Measurements from ENCODE around the gene AREL1. TPM values are rescaled to one million over a fixed set of nuclear protein-coding genes. Genes with fewer than 3 reads are reported as not detected.
A peak's percentile ranks its signal among the peaks of the same experiment; 100 is the strongest.

AREL1 gene
- total and polyA plus RNA-seq, 2 donors from 2014 or later = 13.5 to 42.3 TPM

DNA sequence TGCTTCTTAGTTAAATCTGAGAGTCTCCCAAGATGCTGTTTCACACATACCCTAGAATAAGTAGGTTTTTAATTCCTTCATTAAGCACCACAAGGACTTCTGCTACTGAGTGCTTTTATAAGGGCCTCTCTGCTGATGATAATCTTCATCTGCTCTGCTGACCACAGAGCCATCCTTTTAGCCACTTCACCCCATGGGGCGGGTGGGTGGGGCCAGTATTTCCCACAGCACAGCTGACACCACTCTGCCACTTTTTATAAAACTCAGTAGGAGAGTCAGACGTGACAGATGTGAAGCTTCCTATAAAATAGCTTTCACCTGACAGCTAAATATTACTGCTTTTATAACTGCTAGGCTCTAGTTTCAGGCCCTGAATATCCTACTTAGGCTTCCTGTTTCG lies 20.3 kb upstream of the AREL1 start:
- TF ChIP-seq, protein P1, sequence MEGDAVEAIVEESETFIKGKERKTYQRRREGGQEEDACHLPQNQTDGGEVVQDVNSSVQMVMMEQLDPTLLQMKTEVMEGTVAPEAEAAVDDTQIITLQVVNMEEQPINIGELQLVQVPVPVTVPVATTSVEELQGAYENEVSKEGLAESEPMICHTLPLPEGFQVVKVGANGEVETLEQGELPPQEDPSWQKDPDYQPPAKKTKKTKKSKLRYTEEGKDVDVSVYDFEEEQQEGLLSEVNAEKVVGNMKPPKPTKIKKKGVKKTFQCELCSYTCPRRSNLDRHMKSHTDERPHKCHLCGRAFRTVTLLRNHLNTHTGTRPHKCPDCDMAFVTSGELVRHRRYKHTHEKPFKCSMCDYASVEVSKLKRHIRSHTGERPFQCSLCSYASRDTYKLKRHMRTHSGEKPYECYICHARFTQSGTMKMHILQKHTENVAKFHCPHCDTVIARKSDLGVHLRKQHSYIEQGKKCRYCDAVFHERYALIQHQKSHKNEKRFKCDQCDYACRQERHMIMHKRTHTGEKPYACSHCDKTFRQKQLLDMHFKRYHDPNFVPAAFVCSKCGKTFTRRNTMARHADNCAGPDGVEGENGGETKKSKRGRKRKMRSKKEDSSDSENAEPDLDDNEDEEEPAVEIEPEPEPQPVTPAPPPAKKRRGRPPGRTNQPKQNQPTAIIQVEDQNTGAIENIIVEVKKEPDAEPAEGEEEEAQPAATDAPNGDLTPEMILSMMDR (IDR thresholded peaks at IDR 0.05; ENCODE audit: borderline replicate concordance, extremely low read depth, insufficient read depth) = no peak
- Histone ChIP-seq H3K27ac (ENCODE audit: low read depth in 2 of 2, low read length in 2 of 2) (no peak overlapping the region), H3K4me3 (ENCODE audit: low read length in 3 of 3) (no peak overlapping the region), H3K9me3 (ENCODE audit: control insufficient read depth in 2 of 3, insufficient read depth in 1 of 3, low read length in 3 of 3) (no peaks in the 10 kb centered on the region), H3K4me1 (ENCODE audit: control insufficient read depth in 2 of 3, insufficient read depth in 2 of 3, low read depth in 1 of 3, low read length in 3 of 3) (peaks cover 0 to 4% (median 0%) of the 10 kb centered on the region in 3 donors), H3K36me3 (ENCODE audit: control insufficient read depth in 2 of 3, insufficient read depth in 3 of 3, low read length in 3 of 3) (peaks cover 0 to 7% (median 5%) of the 10 kb centered on the region in 3 donors), H3K9ac (ENCODE audit: low read length in 3 of 3) (no peak overlapping the region), H3K27me3 (ENCODE audit: control insufficient read depth, insufficient read depth, low read length) (no peaks in the 10 kb centered on the region)
- no peak for DNase-seq
- intact Hi-C loops (cut with DNase I) = no loop called here
- FAIRE-seq = no peak

DNA sequence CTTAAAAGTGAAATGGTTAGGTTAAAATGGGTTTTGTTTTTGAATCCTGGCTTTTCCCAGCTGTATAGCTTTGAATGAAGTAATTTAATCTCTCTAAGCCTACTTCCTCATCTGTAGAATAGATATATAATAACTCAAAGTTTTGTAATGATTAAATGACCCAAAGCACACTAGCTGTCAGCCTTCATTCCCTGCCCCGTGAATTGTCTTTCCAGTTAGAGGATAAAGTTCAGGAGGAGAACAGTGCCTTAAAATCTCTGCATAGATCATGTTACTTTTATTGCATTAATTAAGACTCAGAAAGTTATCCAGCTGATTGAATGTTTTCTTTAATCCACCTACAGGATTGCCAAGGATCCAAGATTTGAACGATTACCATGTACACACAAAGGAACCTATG lies 19.5 kb upstream of the AREL1 start:
- intact Hi-C loops (cut with DNase I) = no loop called here
- TF ChIP-seq, protein P1 (IDR thresholded peaks at IDR 0.05; ENCODE audit: borderline replicate concordance, extremely low read depth, insufficient read depth) = no peak
- no peak for FAIRE-seq
- Histone ChIP-seq H3K4me3 (ENCODE audit: low read length in 3 of 3) (peak overlapping the region in 1 of 3 donors; percentile 8), H3K4me1 (ENCODE audit: control insufficient read depth in 2 of 3, insufficient read depth in 2 of 3, low read depth in 1 of 3, low read length in 3 of 3) (peaks cover 0 to 4% (median 0%) of the 10 kb centered on the region in 3 donors), H3K9me3 (ENCODE audit: control insufficient read depth in 2 of 3, insufficient read depth in 1 of 3, low read length in 3 of 3) (no peaks in the 10 kb centered on the region), H3K9ac (ENCODE audit: low read length in 3 of 3) (no peak overlapping the region), H3K27ac (ENCODE audit: low read depth in 2 of 2, low read length in 2 of 2) (no peak overlapping the region), H3K36me3 (ENCODE audit: control insufficient read depth in 2 of 3, insufficient read depth in 3 of 3, low read length in 3 of 3) (peaks cover 0 to 7% (median 5%) of the 10 kb centered on the region in 3 donors), H3K27me3 (ENCODE audit: control insufficient read depth, insufficient read depth, low read length) (no peaks in the 10 kb centered on the region)
- no peak for DNase-seq

DNA sequence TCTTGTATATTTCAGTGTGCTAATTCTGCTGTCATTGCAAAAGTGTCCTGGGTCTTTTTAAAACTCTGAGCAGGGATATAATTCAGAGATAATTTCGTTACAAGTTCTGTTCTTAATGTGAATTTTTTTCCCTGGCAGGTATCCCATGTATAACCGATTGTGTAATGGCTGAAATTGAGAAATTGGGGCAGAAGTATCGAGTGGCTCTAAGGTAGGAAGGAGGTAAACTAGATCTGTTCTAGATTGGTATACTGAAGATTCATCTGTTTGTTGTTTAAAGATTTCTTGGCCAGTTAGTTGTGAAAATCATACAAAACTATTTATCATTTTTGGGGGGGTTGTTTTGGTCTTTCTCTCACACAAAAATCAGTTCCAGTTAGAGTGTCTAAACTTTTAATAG lies 10.3 kb upstream of the AREL1 start:
- Histone ChIP-seq H3K27me3 (ENCODE audit: control insufficient read depth, insufficient read depth, low read length) (no peaks in the 10 kb centered on the region), H3K9me3 (ENCODE audit: control insufficient read depth in 2 of 3, insufficient read depth in 1 of 3, low read length in 3 of 3) (no peaks in the 10 kb centered on the region), H3K27ac (ENCODE audit: low read depth in 2 of 2, low read length in 2 of 2) (no peak overlapping the region), H3K4me1 (ENCODE audit: control insufficient read depth in 2 of 3, insufficient read depth in 2 of 3, low read depth in 1 of 3, low read length in 3 of 3) (no peaks in the 10 kb centered on the region), H3K9ac (ENCODE audit: low read length in 3 of 3) (no peak overlapping the region), H3K4me3 (ENCODE audit: low read length in 3 of 3) (no peak overlapping the region), H3K36me3 (ENCODE audit: control insufficient read depth in 2 of 3, insufficient read depth in 3 of 3, low read length in 3 of 3) (peaks cover 1 to 6% (median 2%) of the 10 kb centered on the region in 3 donors)
- intact Hi-C loops (cut with DNase I) = no loop called here
- FAIRE-seq (no peak), DNase-seq (no peak)
- TF ChIP-seq, protein P1 (IDR thresholded peaks at IDR 0.05; ENCODE audit: borderline replicate concordance, extremely low read depth, insufficient read depth) = no peak

DNA sequence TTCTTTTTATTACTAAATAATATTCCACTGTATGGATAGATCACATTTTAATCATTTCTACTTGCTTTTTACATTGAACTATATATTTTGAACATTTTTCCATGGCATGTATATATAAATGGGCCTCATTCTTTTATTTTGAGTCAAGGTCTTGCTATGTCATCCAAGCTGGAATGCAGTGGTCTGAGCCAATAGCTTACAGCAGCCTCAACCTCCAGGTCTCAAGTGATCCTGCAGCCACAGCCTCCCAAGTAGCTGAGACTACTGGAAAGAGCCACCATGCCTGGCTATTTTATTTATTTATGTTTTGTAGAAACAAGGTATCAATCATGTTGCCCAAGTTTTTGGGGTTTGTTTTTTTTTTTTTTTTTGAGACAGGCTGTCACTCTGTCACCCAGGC lies 7.6 kb upstream of the AREL1 start:
- FAIRE-seq = no peak
- TF ChIP-seq, protein P1 (IDR thresholded peaks at IDR 0.05; ENCODE audit: borderline replicate concordance, extremely low read depth, insufficient read depth) = no peak
- Histone ChIP-seq H3K36me3 (ENCODE audit: control insufficient read depth in 2 of 3, insufficient read depth in 3 of 3, low read length in 3 of 3) (peaks cover 2 to 24% (median 9%) of the 10 kb centered on the region in 3 donors), H3K9ac (ENCODE audit: low read length in 3 of 3) (no peak overlapping the region), H3K4me3 (ENCODE audit: low read length in 3 of 3) (no peak overlapping the region), H3K27ac (ENCODE audit: low read depth in 2 of 2, low read length in 2 of 2) (no peak overlapping the region), H3K27me3 (ENCODE audit: control insufficient read depth, insufficient read depth, low read length) (no peaks in the 10 kb centered on the region), H3K4me1 (ENCODE audit: control insufficient read depth in 2 of 3, insufficient read depth in 2 of 3, low read depth in 1 of 3, low read length in 3 of 3) (no peaks in the 10 kb centered on the region), H3K9me3 (ENCODE audit: control insufficient read depth in 2 of 3, insufficient read depth in 1 of 3, low read length in 3 of 3) (no peaks in the 10 kb centered on the region)
- intact Hi-C loops (cut with DNase I) = no loop called here
- no peak for DNase-seq
